GM21529 (cell line): Measurements from ENCODE around the gene CSAD.

Source experiments
- ATAC-seq: cut with Tn5 transposase; IDR thresholded peaks from one replicate; pipeline ENCODE4 v1.9.1; 2021; ENCODE audit not compliant: unreplicated experiment

Gene CSAD

GRCh38 chr12:53200107-53200457, 19.4 kb upstream of the CSAD start:
- ATAC-seq = peak; percentile 13

- ATAC-seq = no peak
These were observed 19.0 kb upstream of the CSAD start for GRCh38 chr12:53199700-53200099.

GRCh38 chr12:53198486-53199110, 17.9 kb upstream of the CSAD start:
- ATAC-seq = no peak

GRCh38 chr12:53197011-53197640, 16.4 kb upstream of the CSAD start:
- ATAC-seq = no peak

- no peak for ATAC-seq
These were observed 15.8 kb upstream of the CSAD start for GRCh38 chr12:53196486-53196885.

DNA sequence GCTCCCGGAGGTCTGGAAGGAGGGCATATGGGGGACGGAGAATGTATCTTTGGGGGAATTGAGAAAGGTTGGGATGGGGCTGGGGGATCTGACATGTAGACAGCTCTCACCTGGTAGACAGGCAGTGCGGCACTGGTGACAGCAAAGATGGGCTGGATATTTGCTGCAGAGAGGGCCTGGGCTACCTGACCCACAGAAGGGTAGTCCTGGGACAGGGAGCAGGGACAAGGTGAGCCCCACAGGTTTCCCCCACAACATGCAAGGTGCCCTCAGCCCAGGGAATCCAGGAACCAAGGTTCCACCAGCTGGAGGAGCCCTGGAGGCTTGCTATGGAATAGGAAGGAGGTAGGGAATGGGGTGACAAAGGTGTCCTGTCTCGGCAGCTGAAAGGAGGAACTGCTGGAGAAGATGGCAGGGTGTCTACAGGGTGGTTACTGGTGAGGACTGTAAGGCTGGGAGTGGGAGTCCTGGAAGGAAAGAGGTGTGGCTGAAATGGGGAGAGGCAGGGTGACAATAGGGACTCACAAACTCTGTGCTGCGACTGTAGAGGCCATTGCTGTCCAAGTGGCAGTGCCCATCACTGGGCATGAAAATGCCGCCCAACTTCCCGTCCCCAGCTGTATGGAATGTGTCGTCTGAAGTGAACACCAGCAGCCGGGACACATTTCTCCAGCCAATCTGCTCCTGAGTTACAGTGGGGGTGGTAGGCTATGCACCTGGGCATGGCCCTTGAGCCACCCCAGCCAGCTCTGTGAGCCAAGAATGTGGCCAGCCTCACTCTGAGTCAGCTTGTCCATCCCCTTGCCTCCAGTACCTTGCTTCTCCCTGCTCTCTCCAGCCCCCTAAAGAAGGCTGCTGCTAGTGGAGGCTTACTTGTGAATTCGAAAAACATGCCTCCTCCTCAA, 15.0 kb upstream of the CSAD start:
- ATAC-seq = no peak

GRCh38 chr12:53194973-53195372, 14.2 kb upstream of the CSAD start:
- ATAC-seq = no peak

DNA sequence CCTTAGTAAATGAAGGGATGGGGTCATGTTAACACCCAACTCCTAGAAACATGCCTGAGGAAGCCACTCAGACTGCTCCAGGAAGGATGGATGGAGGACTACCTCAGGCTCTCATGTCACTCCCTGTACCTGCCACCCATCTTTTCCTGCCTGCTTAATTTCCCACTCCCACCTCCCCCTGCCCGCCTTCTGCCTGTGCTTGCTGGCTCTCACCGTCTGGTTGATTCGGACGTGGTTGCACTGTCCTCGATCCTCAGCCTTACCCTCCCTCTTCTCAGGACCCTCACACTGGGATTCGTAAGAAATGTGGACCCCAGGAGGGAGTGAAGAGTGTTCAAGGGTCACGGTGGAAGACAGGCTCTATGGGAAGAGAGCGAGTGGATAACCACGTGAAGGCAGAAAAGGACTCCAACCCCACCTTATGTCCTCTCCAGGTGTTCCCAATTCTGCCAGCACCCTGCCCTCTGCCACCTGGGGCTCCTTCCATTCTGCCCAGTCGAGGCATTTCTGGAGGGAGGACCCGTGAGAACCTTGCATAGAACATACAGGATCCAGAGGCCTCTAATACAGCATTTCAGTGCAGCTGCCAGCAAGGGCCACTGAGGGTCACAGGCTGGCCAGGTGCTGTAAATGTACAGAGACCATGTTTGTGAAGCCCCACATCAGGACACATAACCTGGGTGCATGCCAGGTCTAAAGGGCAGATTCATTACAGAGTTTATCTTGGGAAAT, 13.4 kb upstream of the CSAD start:
- ATAC-seq = no peak

DNA sequence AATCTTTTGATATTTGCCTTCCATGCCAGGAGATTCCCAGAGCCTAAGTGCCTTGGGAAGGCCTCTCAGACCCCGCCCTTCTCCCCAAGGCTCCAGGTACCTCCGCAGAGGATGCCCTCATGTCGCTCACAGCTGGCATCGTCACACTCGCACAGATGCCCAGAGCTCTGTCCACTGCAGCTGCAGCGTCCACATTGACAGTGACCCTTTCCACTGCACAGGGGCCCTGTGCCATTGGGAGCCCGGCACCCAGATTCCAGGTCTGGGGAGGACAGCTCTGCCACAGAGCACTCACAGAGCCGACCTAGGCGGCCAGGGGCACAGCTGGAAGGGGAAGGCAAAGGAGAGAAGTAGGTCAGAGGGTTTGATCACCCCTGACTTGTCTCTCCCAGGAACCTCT, 12.3 kb upstream of the CSAD start:
- no peak for ATAC-seq

DNA sequence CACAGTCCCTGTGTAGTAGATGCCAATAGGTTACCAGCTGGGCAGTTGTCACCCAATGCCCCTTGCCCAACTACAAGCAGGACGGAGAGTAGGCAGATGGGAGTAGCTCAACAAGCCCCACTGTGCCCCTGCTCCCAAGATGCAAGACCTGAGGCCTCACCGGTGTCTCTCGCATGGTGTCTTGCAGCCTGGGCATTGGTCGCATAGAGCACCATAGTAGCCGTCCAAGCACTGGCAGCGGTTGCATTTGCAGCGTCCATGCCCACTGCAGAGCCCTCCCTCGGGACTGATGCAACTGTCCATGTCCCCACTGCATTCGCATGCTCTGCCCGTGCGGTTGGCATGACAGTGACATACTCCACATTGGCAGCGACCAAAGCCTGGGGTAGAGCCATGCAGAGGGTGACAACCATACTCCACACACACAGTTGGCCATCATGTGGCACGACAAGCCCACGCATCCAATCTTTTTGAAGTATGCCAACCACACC, 11.9 kb upstream of the CSAD start:
- no peak for ATAC-seq

- no peak for ATAC-seq
These were observed 11.3 kb upstream of the CSAD start for GRCh38 chr12:53191885-53192530.

GRCh38 chr12:53191096-53191884, 10.6 kb upstream of the CSAD start:
- no peak for ATAC-seq

GRCh38 chr12:53190108-53190729, 9.5 kb upstream of the CSAD start:
- ATAC-seq = peak; percentile 62

GRCh38 chr12:53187145-53187899, 6.6 kb upstream of the CSAD start:
- no peak for ATAC-seq

GRCh38 chr12:53186745-53187144, 6.0 kb upstream of the CSAD start:
- no peak for ATAC-seq

- ATAC-seq = no peak
These were observed 4.9 kb upstream of the CSAD start for GRCh38 chr12:53185582-53186153.

DNA sequence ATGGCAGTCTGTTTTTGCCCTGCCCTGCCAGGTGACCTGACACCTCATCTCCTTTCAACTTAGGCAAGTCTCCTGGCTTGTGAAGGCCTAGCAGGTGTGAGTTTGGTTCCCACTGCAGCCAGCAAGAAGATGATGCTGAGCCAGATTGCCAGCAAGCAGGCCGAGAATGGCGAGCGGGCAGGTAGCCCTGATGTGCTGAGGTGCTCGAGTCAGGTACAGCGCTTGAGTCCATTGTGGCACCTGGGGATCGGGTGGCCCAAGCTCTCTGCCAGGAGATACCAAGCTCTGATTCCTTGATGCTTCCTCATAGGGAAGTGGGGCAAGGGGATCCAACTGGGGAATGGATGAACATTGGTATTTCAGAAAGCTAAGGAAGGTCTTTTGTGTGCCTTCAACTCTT, 4.1 kb upstream of the CSAD start:
- ATAC-seq = no peak

DNA sequence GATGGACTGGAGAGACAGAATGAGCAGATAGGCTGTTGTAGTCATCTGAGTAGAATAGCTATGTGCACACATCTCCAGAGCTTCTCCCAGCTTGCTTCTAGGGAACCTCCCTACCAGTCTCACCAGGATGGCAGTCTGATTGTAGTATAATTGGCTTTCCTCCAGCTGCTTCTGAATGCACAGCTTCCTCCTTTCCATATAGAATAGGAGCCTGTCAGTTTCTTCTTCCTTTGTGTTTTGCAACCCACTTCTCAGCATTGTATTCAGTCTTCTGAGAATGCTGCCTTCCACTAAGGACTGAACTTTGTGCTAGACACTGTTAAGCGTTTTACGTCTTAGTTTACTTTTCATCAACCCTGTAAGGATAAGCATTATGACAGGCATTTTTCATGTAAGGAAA, 2.2 kb upstream of the CSAD start:
- ATAC-seq = no peak
